Thyroid gland (tissue), 4 donors: ENCODE data around the gene WNT11.

ENCODE experiments used
- POLR2A ChIP-seq, 2 donors: fragments of 450-650 bp; IDR thresholded peaks; one replicate each; pipeline ENCODE4 v1.6.1; 2017; ENCODE audit warnings: antibody characterized with exemption in 2 of 2, mild to moderate bottlenecking in 2 of 2, moderate library complexity in 1 of 2
- TF ChIP-seq, protein P1 (sequence below), 6 experiments: fragments of 200-600 bp in 3 of 6; fragments of 450-650 bp in 3 of 6; sonication (generic) in 3 of 6; IDR thresholded peaks; one replicate each; pipeline ENCODE4 v1.5.1; 2016 to 2019; ENCODE audit warnings: antibody characterized with exemption in 6 of 6, mild to moderate bottlenecking in 2 of 6, inconsistent platforms in 1 of 6, moderate library complexity in 1 of 6

DNA sequence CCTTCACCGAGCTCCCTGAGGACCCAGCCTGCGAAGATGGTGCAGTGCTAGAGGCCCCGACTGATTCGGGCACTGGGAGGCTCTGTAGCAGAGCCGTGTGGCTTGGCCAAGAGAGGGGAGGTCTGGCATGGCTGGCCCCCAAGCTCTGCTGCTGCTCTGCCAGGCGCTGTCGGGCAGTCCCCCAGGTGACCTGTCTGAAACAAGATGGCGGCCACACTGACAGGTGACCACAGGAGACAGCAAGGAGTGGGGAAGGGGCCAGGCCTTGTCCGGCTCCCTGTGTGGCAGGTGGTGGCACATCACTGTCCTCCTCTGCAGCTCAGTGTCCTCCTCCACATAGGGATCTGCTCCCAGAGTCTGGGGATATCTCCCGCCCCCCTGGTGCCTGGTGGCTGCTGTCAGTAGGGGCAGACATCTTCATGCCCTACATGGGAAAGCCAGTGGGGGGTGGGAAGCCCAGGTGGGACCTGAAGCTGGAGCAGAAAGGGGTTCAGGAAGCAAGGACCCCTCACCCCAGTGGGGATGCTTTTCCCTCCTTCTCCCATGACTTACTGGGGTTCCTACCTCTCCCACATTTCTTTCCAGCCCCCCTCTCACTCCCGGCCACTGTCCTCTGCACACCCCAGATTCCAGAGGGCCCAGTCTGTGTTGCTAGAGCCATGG is 40.1 kb upstream of the WNT11 start:
- TF ChIP-seq, protein P1, sequence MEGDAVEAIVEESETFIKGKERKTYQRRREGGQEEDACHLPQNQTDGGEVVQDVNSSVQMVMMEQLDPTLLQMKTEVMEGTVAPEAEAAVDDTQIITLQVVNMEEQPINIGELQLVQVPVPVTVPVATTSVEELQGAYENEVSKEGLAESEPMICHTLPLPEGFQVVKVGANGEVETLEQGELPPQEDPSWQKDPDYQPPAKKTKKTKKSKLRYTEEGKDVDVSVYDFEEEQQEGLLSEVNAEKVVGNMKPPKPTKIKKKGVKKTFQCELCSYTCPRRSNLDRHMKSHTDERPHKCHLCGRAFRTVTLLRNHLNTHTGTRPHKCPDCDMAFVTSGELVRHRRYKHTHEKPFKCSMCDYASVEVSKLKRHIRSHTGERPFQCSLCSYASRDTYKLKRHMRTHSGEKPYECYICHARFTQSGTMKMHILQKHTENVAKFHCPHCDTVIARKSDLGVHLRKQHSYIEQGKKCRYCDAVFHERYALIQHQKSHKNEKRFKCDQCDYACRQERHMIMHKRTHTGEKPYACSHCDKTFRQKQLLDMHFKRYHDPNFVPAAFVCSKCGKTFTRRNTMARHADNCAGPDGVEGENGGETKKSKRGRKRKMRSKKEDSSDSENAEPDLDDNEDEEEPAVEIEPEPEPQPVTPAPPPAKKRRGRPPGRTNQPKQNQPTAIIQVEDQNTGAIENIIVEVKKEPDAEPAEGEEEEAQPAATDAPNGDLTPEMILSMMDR (IDR thresholded peaks at IDR 0.05): no peak
- TF ChIP-seq POLR2A (IDR thresholded peaks at IDR 0.05): no peak
